ENCODE results near the gene CHD2.
A peak's percentile ranks its signal among the peaks of the same experiment; 100 is the strongest.

Gene CHD2

GRCh38 chr15:92881802-92882696, 18.1 kb upstream of the CHD2 start:
- in situ Hi-C loops (cut with HindIII; ENCODE audit: low sequenced_read_pairs) = no loop called here
- H3K4me3 ChIP-seq (ENCODE audit: low read depth, low read length) = peak overlapping the region; percentile 33
- peak; percentile 100 for DNase-seq (ENCODE audit: low read depth, low spot score)
- TF ChIP-seq CTCF (IDR thresholded peaks at IDR 0.05; ENCODE audit: low read depth, low read length) = no peak

GRCh38 chr15:92882697-92883162, 17.4 kb upstream of the CHD2 start:
- peak overlapping the region; percentile 84 for H3K4me3 ChIP-seq (ENCODE audit: low read depth, low read length)
- no peak for DNase-seq (ENCODE audit: low read depth, low spot score)
- no peak for TF ChIP-seq CTCF (IDR thresholded peaks at IDR 0.05; ENCODE audit: low read depth, low read length)
- in situ Hi-C loops (cut with HindIII; ENCODE audit: low sequenced_read_pairs) = no loop called here

- DNase-seq (ENCODE audit: low read depth, low spot score) = peak; percentile 52
- in situ Hi-C loops (cut with HindIII; ENCODE audit: low sequenced_read_pairs) = no loop called here
- H3K4me3 ChIP-seq (ENCODE audit: low read depth, low read length) = peak overlapping the region; percentile 84
- no peak for TF ChIP-seq CTCF (IDR thresholded peaks at IDR 0.05; ENCODE audit: low read depth, low read length)
Measured at GRCh38 chr15:92883163-92883875, 16.8 kb upstream of the CHD2 start.

- TF ChIP-seq CTCF (IDR thresholded peaks at IDR 0.05; ENCODE audit: low read depth, low read length) = no peak
- in situ Hi-C loops (cut with HindIII; ENCODE audit: low sequenced_read_pairs) = no loop called here
- peak; percentile 33 for DNase-seq (ENCODE audit: low read depth, low spot score)
- peak overlapping the region; percentile 84 for H3K4me3 ChIP-seq (ENCODE audit: low read depth, low read length)
Measured at GRCh38 chr15:92883876-92884435, 16.2 kb upstream of the CHD2 start.

GRCh38 chr15:92884436-92885223, 15.5 kb upstream of the CHD2 start:
- peak; percentile 51 for DNase-seq (ENCODE audit: low read depth, low spot score)
- in situ Hi-C loops (cut with HindIII; ENCODE audit: low sequenced_read_pairs) = no loop called here
- no peak for TF ChIP-seq CTCF (IDR thresholded peaks at IDR 0.05; ENCODE audit: low read depth, low read length)
- H3K4me3 ChIP-seq (ENCODE audit: low read depth, low read length) = peak overlapping the region; percentile 84
